ENCODE results near the gene CYP46A1. TPM values are rescaled to one million over a fixed set of nuclear protein-coding genes. Genes with fewer than 3 reads are reported as not detected.

The CYP46A1 gene
- polyA plus RNA-seq, 2 of the 4 experiments (the other 2 are of a cell fraction): 0.06 to 0.13 TPM

DNA sequence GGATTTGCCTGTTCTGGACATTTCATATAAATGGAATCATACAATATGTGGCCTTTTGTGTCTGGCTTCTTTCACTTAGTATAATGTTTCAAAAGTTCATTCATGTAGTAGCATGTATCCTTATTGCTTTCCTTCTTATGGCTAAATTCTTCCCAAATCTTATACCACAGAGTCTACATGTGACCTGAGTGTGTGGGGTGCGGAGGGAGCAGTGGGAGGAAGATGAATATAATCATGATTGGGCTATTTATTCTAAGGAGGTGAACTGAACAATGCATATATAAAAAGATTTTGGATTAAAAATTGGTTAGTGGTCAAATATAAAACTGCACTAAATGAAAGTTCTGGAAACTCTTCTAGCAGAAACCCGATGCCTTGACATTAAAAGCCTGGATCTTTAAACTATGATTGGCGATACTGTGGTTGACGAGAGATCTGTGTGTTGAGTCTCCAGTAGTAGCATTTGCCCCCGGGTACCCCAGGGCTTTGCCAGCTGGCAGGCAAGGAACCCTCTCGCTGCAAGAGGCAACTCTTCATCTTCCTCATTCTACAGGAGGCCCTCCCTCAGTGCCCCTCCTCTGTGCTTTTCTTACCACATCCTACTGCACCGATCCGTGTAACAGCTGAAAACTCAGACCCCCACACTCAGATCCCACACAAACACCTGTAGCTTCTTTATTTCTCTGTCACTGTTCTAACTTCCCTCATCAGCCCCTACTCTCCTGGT, 2.6 kb downstream of the CYP46A1 start:
- WGBS (ENCODE audit: missing lambda C conversion rate): 53% methylated on average over 8 of the region's 8 CpGs

DNA sequence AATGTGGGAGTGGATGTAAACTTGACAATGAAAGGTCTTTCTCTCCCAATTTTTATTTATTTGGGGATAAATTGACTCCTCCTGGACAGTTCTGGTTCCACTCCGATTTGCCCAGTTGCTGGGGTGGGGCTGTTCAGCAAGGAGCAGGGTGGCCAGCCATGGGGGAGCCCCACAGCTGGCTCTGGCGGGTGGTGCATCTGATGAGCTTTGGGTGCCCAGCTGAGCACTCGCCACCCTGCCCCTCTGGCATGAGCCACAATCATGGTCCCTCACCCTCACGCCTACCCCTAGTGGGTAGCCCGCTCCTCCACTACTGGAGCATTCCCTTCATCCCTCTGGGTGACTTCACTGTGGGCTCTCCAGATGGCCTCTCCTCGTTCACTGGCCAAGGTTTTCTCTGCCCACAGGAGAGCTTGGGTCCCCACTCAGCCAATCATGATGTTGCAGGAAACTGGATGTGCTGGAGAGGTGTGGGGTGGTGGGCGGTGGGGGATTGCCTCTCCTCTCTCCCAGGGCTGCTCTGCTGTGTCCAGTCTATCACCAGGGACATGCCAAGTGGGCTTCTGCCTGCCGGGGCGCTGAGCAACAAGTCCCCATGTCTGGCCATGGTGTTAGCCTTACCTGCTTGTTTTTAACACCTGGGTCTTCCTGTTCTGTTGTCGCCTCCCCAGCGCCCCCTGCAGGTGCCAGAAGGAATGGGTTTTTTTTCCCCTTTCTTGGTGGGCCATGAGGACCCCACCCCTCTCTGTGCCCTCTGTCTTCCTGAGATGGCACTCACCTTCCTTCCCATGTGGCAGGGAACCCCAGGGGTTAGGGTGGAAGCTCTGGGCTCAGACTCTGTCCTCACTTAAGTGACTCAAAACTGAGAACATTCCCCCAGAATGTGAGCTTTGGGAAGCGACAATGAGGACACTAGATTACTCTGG, 3.4 kb downstream of the CYP46A1 start:
- ATAC-seq: no peak
- TF ChIP-seq, protein P1, sequence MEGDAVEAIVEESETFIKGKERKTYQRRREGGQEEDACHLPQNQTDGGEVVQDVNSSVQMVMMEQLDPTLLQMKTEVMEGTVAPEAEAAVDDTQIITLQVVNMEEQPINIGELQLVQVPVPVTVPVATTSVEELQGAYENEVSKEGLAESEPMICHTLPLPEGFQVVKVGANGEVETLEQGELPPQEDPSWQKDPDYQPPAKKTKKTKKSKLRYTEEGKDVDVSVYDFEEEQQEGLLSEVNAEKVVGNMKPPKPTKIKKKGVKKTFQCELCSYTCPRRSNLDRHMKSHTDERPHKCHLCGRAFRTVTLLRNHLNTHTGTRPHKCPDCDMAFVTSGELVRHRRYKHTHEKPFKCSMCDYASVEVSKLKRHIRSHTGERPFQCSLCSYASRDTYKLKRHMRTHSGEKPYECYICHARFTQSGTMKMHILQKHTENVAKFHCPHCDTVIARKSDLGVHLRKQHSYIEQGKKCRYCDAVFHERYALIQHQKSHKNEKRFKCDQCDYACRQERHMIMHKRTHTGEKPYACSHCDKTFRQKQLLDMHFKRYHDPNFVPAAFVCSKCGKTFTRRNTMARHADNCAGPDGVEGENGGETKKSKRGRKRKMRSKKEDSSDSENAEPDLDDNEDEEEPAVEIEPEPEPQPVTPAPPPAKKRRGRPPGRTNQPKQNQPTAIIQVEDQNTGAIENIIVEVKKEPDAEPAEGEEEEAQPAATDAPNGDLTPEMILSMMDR (IDR thresholded peaks at IDR 0.05): peak; percentile 56
- TF ChIP-seq MYC (IDR thresholded peaks at IDR 0.05; ENCODE audit: borderline replicate concordance, low read length) (no peak), RAD21 (conservative IDR thresholded peaks at IDR 0.05 in 1 of 2, IDR thresholded peaks at IDR 0.05 in 1 of 2) (peak in 1 of 2 experiments; percentile 29; a peak in 1 of 5 replicates), RCOR1 (IDR thresholded peaks at IDR 0.05; ENCODE audit: low read depth, low read length) (no peak)
- Histone ChIP-seq H3K27ac (no peak overlapping the region), H3K4me3 (no peak overlapping the region), H3K4me2 (no peak overlapping the region), H3K9me3 (no peaks in the 10 kb centered on the region), H3K4me1 (peaks cover 4% of the 10 kb centered on the region)
- no peak for DNase-seq (ENCODE audit: low read depth in 1 of 2, low spot score in 1 of 2)
- 33% methylated on average over 10 of the region's 12 CpGs for WGBS (ENCODE audit: missing lambda C conversion rate)
- FAIRE-seq: no peak
- POLR2A ChIA-PET: no interaction called here
- CTCF ChIA-PET: interaction anchor here (0.6 to 3.4 kb wide), 31 partner anchors 9 to 294 kb away, joined by 3 to 24 read pairs (median 4); partner anchors contain the start of gene EML1

More for the DNA sequence above, 2.6 kb downstream of the CYP46A1 start:
- no peak overlapping the region for H3K4me3 ChIP-seq
- ChIA-PET POLR2A (no interaction called here), CTCF (interaction anchor here (0.8 to 3.4 kb wide), 15 partner anchors 9 to 201 kb away, joined by 3 to 24 read pairs (median 5); partner anchors contain the start of gene EML1)
- H3K4me1 ChIP-seq: peaks cover 4% of the 10 kb centered on the region
- no peak for ATAC-seq
- no peak overlapping the region for H3K27ac ChIP-seq
- H3K9me3 ChIP-seq: no peaks in the 10 kb centered on the region
- no peak for DNase-seq (ENCODE audit: low read depth in 1 of 2, low spot score in 1 of 2)
- TF ChIP-seq, protein P2, sequence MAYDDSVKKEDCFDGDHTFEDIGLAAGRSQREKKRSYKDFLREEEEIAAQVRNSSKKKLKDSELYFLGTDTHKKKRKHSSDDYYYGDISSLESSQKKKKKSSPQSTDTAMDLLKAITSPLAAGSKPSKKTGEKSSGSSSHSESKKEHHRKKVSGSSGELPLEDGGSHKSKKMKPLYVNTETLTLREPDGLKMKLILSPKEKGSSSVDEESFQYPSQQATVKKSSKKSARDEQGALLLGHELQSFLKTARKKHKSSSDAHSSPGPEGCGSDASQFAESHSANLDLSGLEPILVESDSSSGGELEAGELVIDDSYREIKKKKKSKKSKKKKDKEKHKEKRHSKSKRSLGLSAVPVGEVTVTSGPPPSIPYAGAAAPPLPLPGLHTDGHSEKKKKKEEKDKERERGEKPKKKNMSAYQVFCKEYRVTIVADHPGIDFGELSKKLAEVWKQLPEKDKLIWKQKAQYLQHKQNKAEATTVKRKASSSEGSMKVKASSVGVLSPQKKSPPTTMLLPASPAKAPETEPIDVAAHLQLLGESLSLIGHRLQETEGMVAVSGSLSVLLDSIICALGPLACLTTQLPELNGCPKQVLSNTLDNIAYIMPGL (CRISPR knock-in tag; IDR thresholded peaks at IDR 0.05; ENCODE audit: borderline replicate concordance): no peak
- TF ChIP-seq CHD4 (IDR thresholded peaks at IDR 0.05; ENCODE audit: borderline replicate concordance) (no peak), TP53 (CRISPR knock-in tag; IDR thresholded peaks at IDR 0.05) (no peak), CHD2 (IDR thresholded peaks at IDR 0.05; ENCODE audit: low read length, partially characterized antibody) (no peak), JUNB (IDR thresholded peaks at IDR 0.05) (no peak), RFX5 (IDR thresholded peaks at IDR 0.05) (no peak), RARB (CRISPR knock-in tag; IDR thresholded peaks at IDR 0.05) (no peak), POLR2AphosphoS2 (conservative IDR thresholded peaks at IDR 0.05; ENCODE audit: low read length) (no peak), CEBPB (IDR thresholded peaks at IDR 0.05) (no peak), NR3C1 (IDR thresholded peaks at IDR 0.05) (no peak), BHLHE40 (IDR thresholded peaks at IDR 0.05; ENCODE audit: low read depth, low read length) (no peak), HDAC2 (IDR thresholded peaks at IDR 0.05) (no peak), RAD21 (conservative IDR thresholded peaks at IDR 0.05 in 1 of 2, IDR thresholded peaks at IDR 0.05 in 1 of 2) (no peak), MAFK (IDR thresholded peaks at IDR 0.05; ENCODE audit: partially characterized antibody) (no peak)
- TF ChIP-seq, protein P1 (IDR thresholded peaks at IDR 0.05): no peak
- FAIRE-seq: no peak
- H3K4me2 ChIP-seq: no peak overlapping the region
